ENCODE measurements around the gene HOXA6.

GRCh38 chr7:27182285-27182841 lies 34.8 kb upstream of the HOXA6 start:
- TF ChIP-seq CTCF (IDR thresholded peaks at IDR 0.05) (no peak), ZFX (IDR thresholded peaks at IDR 0.05; ENCODE audit: borderline replicate concordance) (no peak)

Measured in 22Rv1 (cell line).